ENCODE measurements around the gene SYNE1.
A peak's percentile ranks its signal among the peaks of the same experiment; 100 is the strongest.
"Not testable (repeated sequence)": the region's sequence is repeated elsewhere in the genome, so short reads cannot be mapped to it uniquely, and the experiment has no call there.

Gene SYNE1

GRCh38 chr6:152343735-152344360 lies 293.3 kb downstream of the SYNE1 start:
- no peak overlapping the region for H3K27ac ChIP-seq
- TF ChIP-seq, protein P1, sequence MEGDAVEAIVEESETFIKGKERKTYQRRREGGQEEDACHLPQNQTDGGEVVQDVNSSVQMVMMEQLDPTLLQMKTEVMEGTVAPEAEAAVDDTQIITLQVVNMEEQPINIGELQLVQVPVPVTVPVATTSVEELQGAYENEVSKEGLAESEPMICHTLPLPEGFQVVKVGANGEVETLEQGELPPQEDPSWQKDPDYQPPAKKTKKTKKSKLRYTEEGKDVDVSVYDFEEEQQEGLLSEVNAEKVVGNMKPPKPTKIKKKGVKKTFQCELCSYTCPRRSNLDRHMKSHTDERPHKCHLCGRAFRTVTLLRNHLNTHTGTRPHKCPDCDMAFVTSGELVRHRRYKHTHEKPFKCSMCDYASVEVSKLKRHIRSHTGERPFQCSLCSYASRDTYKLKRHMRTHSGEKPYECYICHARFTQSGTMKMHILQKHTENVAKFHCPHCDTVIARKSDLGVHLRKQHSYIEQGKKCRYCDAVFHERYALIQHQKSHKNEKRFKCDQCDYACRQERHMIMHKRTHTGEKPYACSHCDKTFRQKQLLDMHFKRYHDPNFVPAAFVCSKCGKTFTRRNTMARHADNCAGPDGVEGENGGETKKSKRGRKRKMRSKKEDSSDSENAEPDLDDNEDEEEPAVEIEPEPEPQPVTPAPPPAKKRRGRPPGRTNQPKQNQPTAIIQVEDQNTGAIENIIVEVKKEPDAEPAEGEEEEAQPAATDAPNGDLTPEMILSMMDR (conservative IDR thresholded peaks at IDR 0.05), result no peak
- no peak for TF ChIP-seq ZFX (IDR thresholded peaks at IDR 0.05)

DNA sequence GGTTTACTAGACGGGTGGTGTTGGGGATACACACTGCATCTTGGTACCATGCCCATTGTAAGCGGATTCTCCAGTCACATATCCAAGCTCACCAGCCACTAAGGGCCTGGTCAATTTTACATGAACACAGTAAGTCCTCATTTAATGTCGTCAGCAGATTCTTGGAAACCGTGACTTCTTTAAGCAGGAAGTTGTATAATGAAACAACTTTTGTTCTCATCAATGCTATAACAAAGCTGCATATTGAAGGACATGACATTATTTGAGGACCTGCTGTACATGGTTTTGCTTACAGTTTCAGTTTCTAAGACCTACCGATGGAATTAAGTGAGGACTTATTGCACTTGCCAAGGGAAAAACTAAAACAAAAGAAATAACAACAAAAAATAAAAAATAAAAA lies 295.6 kb downstream of the SYNE1 start:
- TF ChIP-seq ZFX (IDR thresholded peaks at IDR 0.05), result no peak
- TF ChIP-seq, protein P1 (conservative IDR thresholded peaks at IDR 0.05), result no peak
- H3K27ac ChIP-seq, result no peak overlapping the region

GRCh38 chr6:152338335-152339125 lies 298.6 kb downstream of the SYNE1 start:
- TF ChIP-seq ZFX (IDR thresholded peaks at IDR 0.05), result no peak
- TF ChIP-seq, protein P1 (conservative IDR thresholded peaks at IDR 0.05), result peak; percentile 91
- H3K27ac ChIP-seq, result no peak overlapping the region

- no peak overlapping the region for H3K27ac ChIP-seq
- TF ChIP-seq ZFX (IDR thresholded peaks at IDR 0.05), result no peak
- TF ChIP-seq, protein P1 (conservative IDR thresholded peaks at IDR 0.05), result no peak
Observed at GRCh38 chr6:152334555-152334954, 302.6 kb downstream of the SYNE1 start.

- TF ChIP-seq, protein P1 (conservative IDR thresholded peaks at IDR 0.05), result no peak
- TF ChIP-seq ZFX (IDR thresholded peaks at IDR 0.05), result no peak
Observed at GRCh38 chr6:152330961-152331360, 306.2 kb downstream of the SYNE1 start.

GRCh38 chr6:152329638-152330448 lies 307.3 kb downstream of the SYNE1 start:
- TF ChIP-seq, protein P1 (conservative IDR thresholded peaks at IDR 0.05), result no peak
- TF ChIP-seq ZFX (IDR thresholded peaks at IDR 0.05), result no peak
- no peak overlapping the region for H3K27ac ChIP-seq

More at GRCh38 chr6:152330961-152331360, 306.2 kb downstream of the SYNE1 start:
- H3K27ac ChIP-seq, result no peak overlapping the region

DNA sequence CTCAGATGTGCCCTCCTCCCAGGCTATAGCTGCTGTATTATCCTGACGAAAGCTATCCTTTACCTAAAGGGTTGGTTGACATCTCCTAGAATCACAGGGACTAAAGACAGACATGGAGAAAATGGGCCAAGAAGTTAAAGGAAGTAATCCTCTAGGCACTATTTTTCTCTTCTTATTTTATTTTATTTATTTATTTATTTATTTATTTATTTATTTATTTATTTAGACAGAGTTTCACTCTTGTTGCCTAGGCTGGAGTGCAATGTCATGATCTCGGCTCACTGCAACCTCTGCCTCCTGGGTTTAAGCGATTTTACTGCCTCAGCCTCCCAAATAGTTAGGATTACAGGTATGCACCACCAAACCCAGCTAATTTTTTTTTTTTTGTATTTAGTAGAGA lies 309.0 kb downstream of the SYNE1 start:
- not testable (repeated sequence) for H3K27ac ChIP-seq

Data from C4-2B (cell line).